Uterus (tissue), 4 donors: ENCODE measurements around the gene ARSI. TPM values are rescaled to one million over a fixed set of nuclear protein-coding genes. Genes with fewer than 3 reads are reported as not detected.
"Not testable (repeated sequence)": the region's sequence is repeated elsewhere in the genome, so short reads cannot be mapped to it uniquely, and the experiment has no call there.

Experiments
- DNase-seq, 2 donors: peaks; one replicate each; pipeline ENCODE4 v3.0.0-alpha.2; 2019 to 2020
- H3K27ac ChIP-seq, 2 donors: fragments of 200-600 bp; sonication (generic); 1 replicate in 1 of 2; 2 replicates in 1 of 2; pipeline ENCODE4 v1.5.1; 2016 to 2018
- H3K27me3 ChIP-seq, 2 donors: fragments of 200-600 bp; sonication (generic); one replicate each; pipeline ENCODE4 v1.5.1; 2018 to 2019; ENCODE audit warnings: control low read depth in 1 of 2
- H3K36me3 ChIP-seq, 2 donors: fragments of 200-600 bp; sonication (generic); one replicate each; pipeline ENCODE4 v1.5.1; 2019; ENCODE audit warnings: control low read depth in 1 of 2
- H3K4me1 ChIP-seq, 2 donors: fragments of 200-600 bp; sonication (generic); one replicate each; pipeline ENCODE4 v1.5.1; 2018 to 2019; ENCODE audit warnings: control low read depth in 1 of 2
- H3K4me3 ChIP-seq, 2 donors: fragments of 200-600 bp; sonication (generic); 1 replicate in 1 of 2; 2 replicates in 1 of 2; pipeline ENCODE4 v1.5.1; 2018 to 2019; ENCODE audit warnings: mild to moderate bottlenecking in 1 of 2
- H3K9me3 ChIP-seq, 2 donors: fragments of 200-600 bp; sonication (generic); one replicate each; pipeline ENCODE4 v1.5.1; 2019; ENCODE audit warnings: control low read depth in 1 of 2
- CTCF ChIP-seq, 4 experiments: fragments of 200-600 bp in 2 of 4; fragments of 450-650 bp in 2 of 4; sonication (generic) in 2 of 4; IDR thresholded peaks; one replicate each; pipeline ENCODE4 v1.5.1; 2016 to 2019; ENCODE audit warnings: antibody characterized with exemption in 4 of 4, mild to moderate bottlenecking in 2 of 4, moderate library complexity in 1 of 4
- POLR2A ChIP-seq, 2 donors: fragments of 450-650 bp; IDR thresholded peaks; one replicate each; pipeline ENCODE4 v1.6.1; 2016; ENCODE audit warnings: antibody characterized with exemption in 2 of 2, mild to moderate bottlenecking in 1 of 2, moderate library complexity in 1 of 2
- intact Hi-C: fragments of 100-400 bp; cut with DNase I; formaldehyde crosslinking; loops from one replicate; pipeline ENCODE4 v1.15.1; 2023; ENCODE audit warnings: low total_unique reads
- total RNA-seq, 4 donors: library from RNA; depleted of rRNA in 3 of 4; stranded (reverse); fragments of >200 nt in 3 of 4; gene quantifications; one replicate each; pipeline versions ENCODE4 v1.1.0 to v1.2.4, GENCODE V29; 2014 to 2023
- donor health status: DM: yes; HTN: yes; CAD: no.

ARSI gene
- total RNA-seq, 4 donors from 2014 or later = 4.3 to 15.1 (median 5.7) TPM

GRCh38 chr5:150251504-150251903, 51.2 kb downstream of the ARSI start:
- no peak for TF ChIP-seq CTCF (IDR thresholded peaks at IDR 0.05)
- no peak for TF ChIP-seq POLR2A (IDR thresholded peaks at IDR 0.05)
- Histone ChIP-seq H3K36me3 (no peaks in the 10 kb centered on the region), H3K4me3 (no peak overlapping the region), H3K27me3 (no peaks in the 10 kb centered on the region), H3K27ac (no peak overlapping the region), H3K9me3 (no peaks in the 10 kb centered on the region), H3K4me1 (no peaks in the 10 kb centered on the region)
- DNase-seq = no peak
- intact Hi-C loops = no loop called here

GRCh38 chr5:150249744-150250143, 53.0 kb downstream of the ARSI start:
- no peaks in the 10 kb centered on the region for H3K9me3 ChIP-seq
- no peaks in the 10 kb centered on the region for H3K27me3 ChIP-seq
- H3K36me3 ChIP-seq = no peaks in the 10 kb centered on the region
- no peak for DNase-seq
- H3K4me1 ChIP-seq = peaks cover 0 to 11% of the 10 kb centered on the region in 2 donors
- no peak for TF ChIP-seq CTCF (IDR thresholded peaks at IDR 0.05)
- no peak for TF ChIP-seq POLR2A (IDR thresholded peaks at IDR 0.05)
- intact Hi-C loops = no loop called here
- H3K4me3 ChIP-seq = no peak overlapping the region
- H3K27ac ChIP-seq = no peak overlapping the region

GRCh38 chr5:150248946-150249345, 53.8 kb downstream of the ARSI start:
- peaks cover 0 to 12% of the 10 kb centered on the region in 2 donors for H3K4me1 ChIP-seq
- no peak for DNase-seq
- H3K27ac ChIP-seq = no peak overlapping the region
- no peaks in the 10 kb centered on the region for H3K27me3 ChIP-seq
- intact Hi-C loops = no loop called here
- no peaks in the 10 kb centered on the region for H3K36me3 ChIP-seq
- no peaks in the 10 kb centered on the region for H3K9me3 ChIP-seq
- TF ChIP-seq POLR2A (IDR thresholded peaks at IDR 0.05) (no peak), CTCF (IDR thresholded peaks at IDR 0.05) (no peak)
- H3K4me3 ChIP-seq = no peak overlapping the region

- H3K27me3 ChIP-seq, intact Hi-C loops, H3K36me3 ChIP-seq: not testable (repeated sequence)
These were observed 54.2 kb downstream of the ARSI start for GRCh38 chr5:150248493-150248892.

GRCh38 chr5:150247726-150248125, 55.0 kb downstream of the ARSI start:
- Histone ChIP-seq H3K27me3 (no peaks in the 10 kb centered on the region), H3K36me3 (no peaks in the 10 kb centered on the region), H3K9me3 (no peaks in the 10 kb centered on the region), H3K4me1 (peaks cover 0 to 17% of the 10 kb centered on the region in 2 donors), H3K27ac (no peak overlapping the region), H3K4me3 (no peak overlapping the region)
- DNase-seq = no peak
- intact Hi-C loops = no loop called here
- TF ChIP-seq CTCF (IDR thresholded peaks at IDR 0.05) = no peak
- TF ChIP-seq POLR2A (IDR thresholded peaks at IDR 0.05) = no peak

More at GRCh38 chr5:150248493-150248892, 54.2 kb downstream of the ARSI start:
- DNase-seq, H3K9me3 ChIP-seq, H3K27ac ChIP-seq, H3K4me3 ChIP-seq: not testable (repeated sequence)
- H3K4me1 ChIP-seq = peaks cover 0 to 16% of the 10 kb centered on the region in 2 donors

- no peaks in the 10 kb centered on the region for H3K36me3 ChIP-seq
- intact Hi-C loops = no loop called here
- no peak for TF ChIP-seq CTCF (IDR thresholded peaks at IDR 0.05)
- TF ChIP-seq POLR2A (IDR thresholded peaks at IDR 0.05) = no peak
- H3K27me3 ChIP-seq = no peaks in the 10 kb centered on the region
- H3K27ac ChIP-seq = no peak overlapping the region
- H3K4me3 ChIP-seq = no peak overlapping the region
- H3K9me3 ChIP-seq = no peaks in the 10 kb centered on the region
- H3K4me1 ChIP-seq = peaks cover 0 to 17% of the 10 kb centered on the region in 2 donors
- no peak for DNase-seq
These were observed 55.9 kb downstream of the ARSI start for GRCh38 chr5:150246835-150247234.
